K562 (cell line): ENCODE data around the gene SNX4. TPM values are rescaled to one million over a fixed set of nuclear protein-coding genes. Genes with fewer than 3 reads are reported as not detected.
A peak's percentile ranks its signal among the peaks of the same experiment; 100 is the strongest.

Source experiments
- BDP1 ChIP-seq: IDR thresholded peaks from 3 replicates; pipeline ENCODE4 v1.6.1; 2011; ENCODE audit not compliant: insufficient read length, insufficient read depth
- KAT2B ChIP-seq: IDR thresholded peaks from one replicate; pipeline ENCODE4 v1.6.1; 2012; ENCODE audit warnings: low read depth, mild to moderate bottlenecking, control low read depth, inconsistent platforms, low read length, moderate library complexity
- REST ChIP-seq, 2 experiments: fragments of 450-650 bp; formaldehyde crosslinking in 1 of 2; IDR thresholded peaks; 2 replicates each; pipeline versions ENCODE4 v1.4.0 to v1.6.1; 2014 to 2020; ENCODE audit warnings: mild to moderate bottlenecking in 2 of 2, borderline replicate concordance in 1 of 2, low read depth in 1 of 2
- YY1 ChIP-seq, 3 experiments: IDR thresholded peaks; 2 replicates each; pipeline ENCODE4 v1.6.1; 2011; ENCODE audit warnings: low read length in 2 of 3, mild to moderate bottlenecking in 2 of 3, moderate library complexity in 2 of 3, borderline replicate concordance in 1 of 3, control low read depth in 1 of 3, low read depth in 1 of 3; ENCODE audit not compliant: insufficient read depth in 3 of 3, insufficient replicate concordance in 2 of 3, control insufficient read depth in 1 of 3, insufficient read length in 1 of 3; ENCODE audit errors: extremely low read depth in 1 of 3
- ZC3H4 ChIP-seq: sonication (generic); formaldehyde crosslinking; IDR thresholded peaks from 2 replicates; pipeline ENCODE4 v1.9.0; 2021; ENCODE audit warnings: missing genetic modification reagents, borderline replicate concordance
- ZNF445 ChIP-seq: fragments of 250-450 bp; sonication (Bioruptor Pico); IDR thresholded peaks from 2 replicates; pipeline ENCODE4 v1.4.0; 2020; ENCODE audit warnings: low read depth, mild to moderate bottlenecking, moderate library complexity
- ZNF507 ChIP-seq: conservative IDR thresholded peaks from 2 replicates; pipeline ENCODE4 v1.6.1; 2017; ENCODE audit warnings: missing genetic modification characterization, missing compliant biosample characterization
- ZNF561 ChIP-seq: fragments of 450-650 bp; formaldehyde crosslinking; conservative IDR thresholded peaks from 2 replicates; pipeline ENCODE4 v1.4.0; 2020; ENCODE audit warnings: mild to moderate bottlenecking, moderate library complexity
- ZNF695 ChIP-seq: fragments of 450-650 bp; formaldehyde crosslinking; IDR thresholded peaks from 2 replicates; pipeline ENCODE4 v1.4.0; 2020; ENCODE audit warnings: mild to moderate bottlenecking, moderate library complexity
- polyA plus RNA-seq, 8 experiments: library from polyadenylated mRNA; depleted of rRNA in 4 of 8; stranded (reverse) in 5 of 8; unstranded in 3 of 8; fragments of >200 nt; fragmentation: Nextera tagmentation in 2 of 8; fragmentation: Illumina TruSeq in 1 of 8; extraction: Ambion mirVana in 2 of 8; extraction: Trizol in 1 of 8; gene quantifications; 2 replicates each; pipeline versions ENCODE4 v1.2.1 to v1.2.3, GENCODE V29; 2011 to 2014; ENCODE audit warnings: inconsistent platforms in 1 of 8, missing spikeins in 1 of 8
- total RNA-seq, 7 experiments: library from RNA; depleted of rRNA in 6 of 7; stranded (reverse); fragments of >200 nt in 6 of 7; fragmentation: Illumina TruSeq in 2 of 7; extraction: Trizol in 2 of 7; gene quantifications; 2 replicates each; pipeline versions ENCODE4 v1.2.1 to v1.2.3, GENCODE V29; 2011 to 2021; ENCODE audit warnings: low replicate concordance in 1 of 7

SNX4 gene
- total and polyA plus RNA-seq, 9 of the 15 experiments (the other 6 are each of a cell fraction or from before 2014, with no cell fraction given): 11.4 to 40.3 (median 30.0) TPM

- TF ChIP-seq ZNF561 (CRISPR knock-in tag) (no peak), ZNF445 (CRISPR knock-in tag) (no peak), REST (IDR thresholded peaks at IDR 0.05; ENCODE audit: borderline replicate concordance) (peak; percentile 52; the same call in 1 of the 2 replicates), REST (CRISPR knock-in tag; IDR thresholded peaks at IDR 0.05; ENCODE audit: low read depth) (no peak), ZC3H4 (no peak), YY1 (IDR thresholded peaks at IDR 0.05; ENCODE audit: borderline replicate concordance in 1 of 3, control insufficient read depth in 1 of 3, extremely low read depth in 1 of 3, insufficient read depth in 3 of 3, insufficient read length in 1 of 3, insufficient replicate concordance in 2 of 3, low read depth in 1 of 3, low read length in 2 of 3) (peak in 1 of 3 experiments; percentile 25), ZNF507 (tag) (no peak), KAT2B (no peak), ZNF695 (no peak), BDP1 (no peak)
- TF ChIP-seq, all 486 proteins: peak for 6
Observed at GRCh38 chr3:125437631-125438435, 82.2 kb downstream of the SNX4 start (continued).
